NCI-H748 treated with DMSO at 0.1 percent for 48 hours (cell line): ENCODE results near the gene PTPRO.

Experiments
- DNase-seq: peaks from one replicate; lab custom pipeline; 2025; lab: John Stamatoyannopoulos, UW

The PTPRO gene

DNA sequence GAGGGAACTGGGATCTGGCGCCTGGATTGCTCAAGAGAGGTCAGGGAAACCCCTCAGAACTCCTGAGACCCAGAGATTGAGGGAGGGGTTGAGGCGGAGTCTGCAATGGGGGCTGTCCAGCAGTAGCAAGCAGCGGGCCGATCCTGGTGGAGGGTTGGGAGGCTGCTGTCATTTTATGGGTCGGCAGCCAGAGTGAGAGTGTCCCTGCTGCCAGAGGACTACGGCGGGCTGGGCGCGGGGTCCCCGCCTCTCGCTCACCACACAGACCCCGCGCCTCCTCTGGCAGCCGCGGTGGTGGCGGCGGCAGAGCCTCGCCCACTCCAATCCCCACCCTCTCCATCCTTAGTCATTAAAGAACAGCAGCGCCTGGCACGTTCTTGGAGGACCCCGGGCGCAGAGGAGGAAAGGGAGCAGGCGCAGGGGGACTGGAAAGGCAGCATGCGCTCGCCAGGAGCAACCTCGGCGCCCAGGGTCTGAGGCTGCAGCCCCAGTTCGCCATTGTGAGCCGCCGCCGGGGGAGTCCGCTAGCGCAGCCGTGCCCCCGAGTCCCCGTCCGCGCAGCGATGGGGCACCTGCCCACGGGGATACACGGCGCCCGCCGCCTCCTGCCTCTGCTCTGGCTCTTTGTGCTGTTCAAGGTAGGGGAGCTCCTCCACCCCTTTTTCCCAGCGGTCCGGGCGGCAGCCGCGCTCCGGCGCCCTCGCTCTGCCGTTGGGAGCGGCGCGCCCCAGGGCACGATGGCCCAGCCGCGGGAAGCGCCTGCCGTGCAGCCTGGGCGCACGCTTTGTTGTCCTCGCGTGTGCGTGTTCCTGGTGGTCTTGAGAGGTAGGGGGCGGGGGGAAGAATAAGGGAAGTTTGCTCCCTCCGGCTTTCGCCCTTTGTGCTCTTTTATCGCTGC, at the start of gene PTPRO:
TSS of gene PTPRO (plus strand) at position 345 of the 898 bp plus-strand sequence.
- peak; percentile 16 for DNase-seq

DNA sequence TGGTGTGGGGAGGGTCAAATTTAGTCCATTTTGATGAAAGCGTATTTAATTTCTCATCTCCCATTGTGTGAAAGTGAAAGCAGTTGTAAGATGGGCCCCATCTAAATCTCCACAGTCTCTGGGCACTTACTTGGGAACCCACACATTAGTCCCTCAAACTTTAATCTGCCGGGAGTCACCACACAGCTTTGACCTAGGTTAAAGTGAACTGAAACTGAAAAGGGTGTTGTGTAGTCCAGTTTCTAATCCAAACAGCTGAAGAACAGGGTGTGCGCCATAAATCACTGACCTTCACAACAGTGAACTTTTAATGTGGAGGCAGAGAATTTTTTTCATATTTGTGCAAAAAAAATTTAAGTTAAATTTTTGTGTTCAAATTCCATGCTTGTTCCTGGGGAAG, 48.4 kb upstream of the PTPRO start:
- no peak for DNase-seq

DNA sequence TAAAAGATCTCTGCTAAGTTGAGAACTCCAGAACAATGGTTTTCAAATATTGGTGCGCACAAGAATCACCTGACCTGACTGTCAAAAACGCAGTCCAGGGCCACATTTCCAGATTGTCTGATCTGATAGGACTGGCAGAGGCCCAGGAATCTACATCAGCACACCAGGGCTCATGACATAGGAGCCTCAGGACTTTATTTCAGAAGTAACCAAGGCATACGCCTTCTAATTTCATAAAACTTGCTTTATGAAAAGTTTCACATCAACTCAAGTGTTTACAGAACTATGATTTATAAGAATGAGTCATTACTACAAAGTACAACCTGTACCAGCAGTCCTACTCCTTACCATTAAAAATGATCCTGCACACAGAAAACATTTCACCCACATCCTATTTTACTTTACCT, 47.7 kb upstream of the PTPRO start:
- DNase-seq: no peak

DNA sequence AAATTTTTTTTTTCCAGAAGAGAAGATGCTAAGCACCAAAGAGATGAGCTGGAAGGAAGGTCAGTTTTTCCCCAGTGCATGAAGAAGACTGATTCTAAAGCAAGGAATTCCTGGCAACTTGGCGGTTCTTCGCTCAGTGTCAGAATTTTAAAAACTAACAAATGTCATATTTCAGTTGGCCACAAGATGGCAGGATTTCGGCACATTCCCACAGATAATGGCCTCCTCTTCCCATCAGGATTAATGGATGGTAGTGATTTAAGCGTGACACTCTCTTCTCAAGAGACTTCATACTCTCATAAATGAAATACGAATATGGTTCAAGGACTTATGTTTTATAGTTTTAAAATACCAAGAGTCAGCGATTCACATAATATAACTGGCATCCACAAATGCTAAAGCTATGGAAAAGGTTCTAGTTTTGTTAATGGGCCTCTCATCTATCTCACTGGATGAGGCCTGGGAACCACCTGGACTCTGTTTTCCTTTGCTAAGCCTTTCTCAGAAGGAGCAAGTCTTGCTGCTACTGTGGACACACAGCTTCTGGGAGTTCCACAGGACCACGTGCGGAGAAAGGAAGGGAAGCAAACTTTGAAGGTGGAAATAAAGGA, 46.1 kb upstream of the PTPRO start:
- DNase-seq: peak; percentile 45

DNA sequence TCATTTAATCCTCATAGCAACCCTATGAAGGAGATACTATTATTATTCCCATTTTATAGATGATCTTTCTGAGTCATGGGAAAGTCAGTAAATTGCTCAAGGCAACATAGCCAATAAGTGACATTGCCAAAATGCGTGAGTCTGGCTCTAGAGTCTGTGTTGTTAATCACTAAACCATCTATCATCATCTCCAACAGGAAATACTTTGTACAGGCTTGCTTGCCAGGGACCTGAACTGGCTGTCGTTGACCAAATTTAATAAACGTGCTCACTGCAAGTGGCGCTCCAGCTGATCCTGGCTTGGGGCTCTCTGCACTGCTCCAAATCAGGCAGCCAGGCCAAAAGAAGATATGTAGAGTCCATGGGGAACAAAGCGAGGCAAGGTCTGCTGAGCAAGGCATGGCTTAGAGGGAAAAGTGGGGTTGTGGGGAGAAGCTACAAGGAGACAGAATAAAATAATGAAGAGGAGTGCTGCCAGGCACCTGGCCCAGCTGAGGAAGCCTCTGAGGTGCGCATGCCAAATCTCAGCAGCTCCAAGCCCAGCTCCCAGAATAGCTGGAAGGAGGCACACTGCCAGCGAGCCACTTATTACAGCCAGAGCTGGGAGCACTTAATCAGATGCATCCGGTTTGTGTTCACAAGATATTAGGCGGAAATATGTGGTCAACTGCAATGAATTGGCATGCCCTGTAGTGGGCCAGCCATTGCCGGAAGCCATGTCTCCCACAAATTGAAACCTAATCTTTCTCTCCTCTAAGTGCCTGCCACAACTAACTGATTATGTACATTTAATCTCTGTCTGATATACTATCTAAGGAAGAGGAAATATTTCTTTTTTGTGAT, 43.3 kb upstream of the PTPRO start:
- DNase-seq: no peak

DNA sequence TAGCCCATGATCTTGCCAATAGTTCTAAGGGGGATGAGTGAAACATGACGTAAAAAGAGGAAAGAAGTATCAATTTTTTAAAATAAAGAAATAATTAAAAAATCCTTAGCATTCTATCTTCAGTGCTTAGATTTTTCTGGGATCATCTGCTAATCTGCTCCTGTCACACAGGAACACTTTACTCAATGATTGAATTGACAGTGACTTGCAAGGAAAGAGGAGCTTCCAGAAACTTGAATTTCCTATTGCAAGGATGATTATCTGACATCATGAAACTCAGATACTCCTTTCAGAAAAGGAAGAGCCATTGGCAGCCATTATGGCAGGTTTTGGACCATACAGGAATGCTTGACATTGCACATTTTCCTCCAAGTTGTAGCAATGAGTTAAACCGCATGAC, 41.4 kb upstream of the PTPRO start:
- no peak for DNase-seq

DNA sequence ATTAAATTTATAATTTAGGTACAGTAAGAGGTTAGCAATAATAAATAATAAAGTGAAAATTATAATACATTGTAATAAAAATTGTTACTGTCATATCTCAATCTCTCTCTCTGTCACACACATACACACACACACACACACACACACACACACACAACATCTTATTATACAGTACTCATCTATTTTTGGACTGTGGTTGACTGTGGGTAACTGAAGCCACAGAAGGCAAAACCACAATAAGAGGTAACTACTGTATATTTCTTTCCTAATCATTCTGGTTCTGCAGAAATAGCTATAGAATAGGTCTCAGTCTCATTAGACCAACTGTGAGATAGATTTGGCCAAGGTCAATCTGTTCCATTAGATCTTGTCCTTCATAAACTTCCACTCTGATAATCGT, 33.1 kb upstream of the PTPRO start:
- no peak for DNase-seq

DNA sequence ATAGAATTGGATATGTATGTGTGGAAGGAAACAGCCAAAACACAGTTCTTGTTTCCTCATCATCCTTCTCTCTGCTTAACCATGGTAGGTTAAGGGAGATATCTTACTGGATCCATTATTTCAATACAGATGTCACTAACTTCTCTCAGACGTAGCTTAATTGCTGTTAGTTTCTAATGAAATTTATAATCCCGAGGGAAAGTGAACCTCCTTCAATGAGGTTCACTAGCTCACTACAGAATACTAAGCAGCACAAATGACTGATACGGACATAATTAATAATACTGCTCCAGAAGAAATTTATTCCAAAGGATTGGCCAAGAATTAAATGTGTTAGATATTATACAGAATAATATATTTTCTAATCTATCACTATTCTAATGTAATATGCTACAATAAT, 28.6 kb upstream of the PTPRO start:
- DNase-seq: no peak

DNA sequence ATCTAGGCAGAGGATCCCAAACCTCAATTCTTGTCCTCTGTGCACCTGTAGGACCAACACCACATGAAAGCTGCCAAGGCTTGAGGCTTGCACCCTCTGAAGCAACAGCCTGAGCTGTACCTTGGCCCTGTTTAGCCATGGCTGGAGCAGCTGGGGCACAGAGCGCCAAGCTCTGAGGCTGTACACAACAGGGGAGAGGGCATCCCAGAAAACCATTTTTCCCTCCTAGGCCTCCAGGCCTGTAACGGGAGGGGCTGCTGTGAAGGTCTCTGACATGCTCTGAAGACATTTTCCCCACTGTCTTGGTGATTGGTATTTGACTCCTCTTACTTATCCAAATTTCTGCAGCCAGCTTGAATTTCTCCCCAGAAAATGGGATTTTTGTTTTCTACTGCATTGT, 22.4 kb upstream of the PTPRO start:
- no peak for DNase-seq

DNA sequence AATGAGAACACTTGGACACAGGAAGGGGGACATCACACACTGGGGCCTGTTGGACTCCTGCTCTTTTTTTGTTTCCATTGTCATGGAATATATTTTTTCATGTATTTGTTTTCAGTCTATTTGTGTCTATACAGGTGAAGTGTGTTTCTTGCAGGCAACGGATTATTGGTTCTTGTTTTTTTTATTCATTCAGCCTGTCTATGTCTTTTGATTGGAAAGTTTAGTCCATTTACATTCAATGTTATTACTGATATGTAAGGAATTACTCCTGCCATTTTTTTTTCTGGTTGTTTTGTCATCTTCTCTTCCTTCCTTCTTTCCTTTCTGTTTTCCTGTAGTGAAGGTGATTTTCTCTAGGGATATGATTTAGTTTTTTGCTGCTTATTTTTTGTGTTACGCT, 18.0 kb upstream of the PTPRO start:
- no peak for DNase-seq

DNA sequence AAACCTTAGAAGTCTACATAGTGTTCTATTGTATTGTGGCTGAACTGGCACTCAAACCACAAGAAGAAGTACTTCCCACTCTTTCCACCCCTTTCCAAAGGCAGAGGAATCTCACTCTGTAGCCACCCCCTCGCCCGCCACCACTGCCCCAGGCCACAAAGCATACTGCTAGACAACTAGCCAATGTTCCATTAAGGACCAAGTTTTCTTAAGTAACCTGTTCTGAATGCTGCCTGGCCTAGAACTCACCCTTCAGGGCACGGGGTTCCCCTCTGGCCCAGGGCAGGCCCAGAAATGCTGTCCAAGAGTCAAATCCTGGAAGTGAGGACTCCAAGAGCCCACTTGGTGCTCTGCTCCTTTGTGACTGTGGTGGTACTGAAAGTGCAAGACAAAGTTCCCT, 15.7 kb upstream of the PTPRO start:
- DNase-seq: no peak

DNA sequence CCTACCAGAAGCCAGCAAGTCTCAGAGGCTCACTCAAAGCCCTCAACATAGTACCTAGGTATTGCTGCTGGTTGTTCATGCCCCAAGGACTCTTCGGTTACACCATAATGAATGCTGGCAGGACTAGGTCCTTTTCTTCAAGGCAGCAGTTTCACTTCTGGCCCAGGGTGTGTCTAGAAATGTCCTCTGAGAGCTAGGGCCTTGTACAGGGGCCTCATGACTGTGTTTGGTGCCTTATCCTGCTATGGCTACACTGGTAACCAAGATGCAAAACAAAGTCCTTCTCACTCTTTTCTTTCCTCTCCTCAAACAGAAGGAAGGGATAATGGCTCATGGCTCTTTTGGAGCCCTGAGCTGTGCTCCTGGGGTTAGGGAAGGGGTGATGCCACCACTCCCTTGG, 15.2 kb upstream of the PTPRO start:
- DNase-seq: no peak

DNA sequence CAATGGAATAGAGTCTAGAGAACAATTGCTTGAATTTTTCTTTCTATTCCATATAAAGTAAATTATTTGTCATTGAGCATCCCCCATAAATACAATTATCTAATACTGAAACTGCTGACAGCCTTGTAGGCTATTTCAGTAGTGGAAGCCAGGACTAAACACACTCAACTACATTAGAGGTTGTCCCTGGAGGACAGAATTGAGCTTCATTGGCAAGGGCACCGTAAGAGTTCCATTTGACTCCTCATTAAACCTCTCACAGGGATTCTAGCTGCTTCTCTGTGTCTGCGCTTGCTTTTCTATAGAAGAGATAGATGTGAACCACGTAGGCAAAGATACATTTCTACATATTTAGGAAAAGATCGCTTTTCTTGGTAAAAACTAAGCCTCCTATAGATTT, 3.5 kb upstream of the PTPRO start:
- no peak for DNase-seq

DNA sequence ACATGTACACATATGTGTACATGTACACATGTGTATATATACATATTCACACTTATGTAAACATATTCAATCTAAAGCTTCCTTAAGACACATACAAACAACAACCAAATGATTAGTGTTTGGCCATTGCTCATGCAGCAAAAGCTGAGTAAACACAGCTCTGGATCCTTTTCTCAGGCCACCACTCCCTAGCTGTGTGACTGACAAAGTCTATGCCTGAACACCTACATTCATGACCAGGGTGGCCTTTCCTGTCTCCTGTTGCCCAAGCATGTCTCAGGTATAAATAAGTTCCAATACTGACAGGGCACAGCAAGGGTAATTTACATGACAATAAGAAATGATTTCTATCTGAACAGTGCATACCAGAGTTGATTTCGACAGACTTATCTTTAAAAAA, 1.4 kb upstream of the PTPRO start:
- DNase-seq: no peak

DNA sequence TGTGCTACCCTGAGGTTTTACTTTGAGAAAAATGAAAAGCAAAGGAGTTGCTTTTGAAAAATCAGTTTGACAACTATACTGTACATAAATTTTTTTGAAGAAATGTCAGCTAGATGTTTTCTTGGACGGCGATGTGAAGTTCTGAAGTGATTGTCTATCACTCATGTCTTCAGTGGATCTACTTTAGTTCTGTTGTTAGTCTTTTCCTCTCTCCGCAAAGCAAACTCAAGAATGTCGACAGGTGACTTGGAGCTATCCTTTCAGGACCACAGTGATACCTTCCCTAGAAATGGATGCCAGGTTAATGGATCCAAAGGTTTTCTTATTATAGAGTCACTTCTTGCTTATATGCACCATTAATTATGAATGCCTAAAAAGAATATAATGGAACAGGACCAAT, 1.2 kb downstream of the PTPRO start:
- DNase-seq: peak; percentile 19

DNA sequence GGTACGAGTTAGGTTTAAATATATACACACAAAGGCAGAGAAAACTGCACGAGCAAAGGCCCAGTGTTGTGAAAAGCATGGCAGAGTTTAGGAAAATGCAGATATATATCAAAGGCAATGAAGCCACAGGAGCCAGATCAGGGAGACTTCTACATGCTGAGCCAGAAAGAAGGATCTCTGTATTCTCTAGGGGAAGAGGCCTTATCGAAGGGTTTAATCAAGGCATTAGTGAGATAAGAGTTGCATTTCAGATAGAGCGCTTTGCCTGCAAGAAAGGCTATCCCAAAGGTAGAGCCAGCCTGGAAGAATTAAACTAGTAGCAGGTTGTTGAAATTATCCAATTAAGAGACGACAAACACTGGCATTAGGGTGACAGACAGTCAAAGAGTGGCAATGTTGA, 7.6 kb downstream of the PTPRO start:
- no peak for DNase-seq

DNA sequence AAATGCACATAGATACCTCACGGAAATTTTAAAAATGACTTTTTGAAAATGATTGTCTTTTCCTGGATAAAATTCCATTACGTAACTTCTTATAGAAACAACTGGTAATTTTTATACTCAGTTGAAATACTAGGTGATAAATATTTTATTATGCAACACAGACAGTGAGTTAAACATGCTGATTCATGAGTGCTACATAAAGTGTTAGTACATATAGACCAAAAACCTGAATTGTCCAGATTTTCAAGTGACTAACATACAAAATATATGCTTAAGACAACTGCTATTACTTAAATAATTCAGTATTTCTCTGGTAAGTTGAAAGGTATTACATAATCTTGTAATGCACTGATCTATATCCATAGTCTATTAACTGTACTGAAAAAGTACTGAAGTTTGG, 11.9 kb downstream of the PTPRO start:
- no peak for DNase-seq

DNA sequence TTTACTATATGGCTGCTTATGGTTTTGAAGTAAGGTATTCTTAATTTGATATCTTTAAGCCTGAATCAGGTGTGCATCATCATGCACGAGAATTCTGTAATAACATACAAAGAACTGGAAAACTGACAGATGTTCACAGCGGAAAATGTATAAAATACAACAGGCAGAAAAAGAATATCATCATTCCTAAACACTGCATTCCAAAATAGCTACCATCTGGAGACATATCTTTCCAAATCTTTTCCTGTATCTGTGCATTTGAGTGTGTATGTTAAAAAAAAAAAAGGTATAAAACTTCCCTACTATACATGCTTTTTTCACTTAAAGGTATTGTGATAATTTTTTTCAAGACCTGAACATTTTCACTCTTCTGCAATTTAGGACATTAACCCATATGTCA, 13.7 kb downstream of the PTPRO start:
- DNase-seq: no peak

DNA sequence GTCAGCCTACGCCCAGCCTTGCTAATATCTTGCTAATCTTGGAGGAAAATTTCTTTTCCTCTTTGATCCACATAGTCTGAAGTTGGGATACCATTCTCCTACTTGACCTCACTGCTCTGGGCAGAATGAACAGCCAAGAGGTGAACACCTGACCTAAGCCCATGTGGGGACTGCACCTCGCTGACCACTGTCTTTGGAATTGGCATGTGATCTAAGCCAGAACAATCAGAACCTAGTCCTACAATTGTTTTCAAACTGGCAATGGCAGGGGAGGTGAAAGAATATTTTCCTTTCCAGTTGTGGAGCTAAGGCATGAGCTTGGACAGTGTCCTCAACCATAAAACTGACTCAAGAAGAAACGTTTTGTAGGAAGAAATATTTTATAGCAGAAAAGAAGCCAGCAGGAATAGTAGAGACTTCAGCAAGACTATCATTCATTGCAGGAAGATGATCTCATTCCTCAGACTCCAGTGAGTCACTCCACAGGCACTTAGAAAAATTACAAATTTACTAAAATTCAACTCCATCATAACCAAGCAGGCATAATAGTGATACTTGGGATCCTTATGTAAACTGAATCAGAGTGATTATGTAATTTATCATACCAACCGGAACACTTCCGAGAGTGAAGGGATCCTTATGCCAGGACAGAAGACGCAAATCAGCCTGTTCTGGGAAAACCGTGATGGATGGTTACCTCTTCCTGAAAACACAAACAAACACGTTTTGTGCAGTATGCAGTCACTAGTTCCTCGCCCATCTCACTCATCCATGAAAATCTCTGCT, 14.7 kb downstream of the PTPRO start:
- no peak for DNase-seq

DNA sequence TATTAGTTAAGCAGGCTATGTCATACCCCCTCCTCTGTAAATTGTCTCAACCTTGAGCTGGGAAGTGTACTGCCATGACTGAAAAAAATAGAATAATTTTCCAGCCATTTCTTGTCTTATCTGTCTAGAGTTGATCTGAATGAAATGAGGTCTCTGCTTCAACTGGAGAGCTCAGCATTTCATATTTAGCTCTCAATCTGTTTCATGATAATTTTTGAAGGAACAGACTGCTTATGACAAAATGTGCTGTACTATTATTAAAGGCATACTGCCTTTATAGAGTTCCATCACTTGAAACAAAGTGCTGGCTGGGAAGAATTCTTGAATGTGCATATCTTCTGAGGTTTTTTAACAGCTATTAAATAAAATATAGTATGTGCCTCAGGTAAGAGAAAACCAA, 19.1 kb downstream of the PTPRO start:
- DNase-seq: no peak

DNA sequence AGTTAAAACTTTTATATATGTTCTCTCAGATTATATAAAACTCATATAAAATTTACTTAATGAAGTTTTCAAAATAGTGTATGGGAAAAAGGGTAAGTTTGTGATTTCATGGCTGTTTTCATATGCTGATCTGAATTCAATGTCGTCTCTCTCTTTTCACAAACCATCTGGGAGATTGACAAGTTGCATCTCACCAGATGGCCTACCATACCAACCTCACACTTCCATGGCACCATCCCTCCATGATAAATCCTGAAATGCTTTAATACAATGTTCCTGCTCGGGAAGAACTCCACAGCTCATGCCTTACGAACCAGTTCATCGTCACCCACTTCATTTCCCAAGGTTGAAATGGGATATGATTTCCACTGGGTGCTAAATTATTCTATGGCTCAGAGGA, 22.3 kb downstream of the PTPRO start:
- DNase-seq: no peak

DNA sequence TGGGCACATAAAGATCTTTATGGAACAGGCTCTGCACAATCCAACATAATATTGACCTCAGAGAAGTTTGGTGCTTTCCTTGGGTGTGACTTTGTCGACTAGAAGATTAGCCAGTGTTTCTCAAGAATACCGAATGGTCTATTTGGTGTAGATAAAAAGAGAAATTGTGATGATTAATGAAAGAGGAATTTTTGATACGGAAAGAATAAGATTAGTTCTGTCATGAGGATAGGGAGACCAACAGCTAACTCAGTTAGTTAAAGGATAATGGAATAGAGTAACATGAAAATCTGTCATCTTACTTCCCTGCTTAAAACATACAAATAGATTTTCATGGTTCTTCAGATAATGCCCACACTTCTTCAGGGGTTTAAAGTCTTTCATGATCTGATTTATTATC, 24.2 kb downstream of the PTPRO start:
- DNase-seq: no peak
